A549 (cell line): ENCODE results near the gene CMPK2. TPM values are rescaled to one million over a fixed set of nuclear protein-coding genes. Genes with fewer than 3 reads are reported as not detected.

ENCODE experiments used
- ATAC-seq, 2 experiments: fragments of 200-7000 bp in 1 of 2; fragments of >200 bp in 1 of 2; cut with Nextera tagmentation in 1 of 2; cut with Tn5 transposase in 1 of 2; 3 replicates each; pipeline versions ENCODE4 v1.8.0 to v1.9.1; 2018 to 2020; ENCODE audit warnings: mild to moderate bottlenecking in 1 of 2, moderate library complexity in 1 of 2
- CTCF ChIA-PET: fragments of 300-600 bp; sonication (Branson Sonifier 250); formaldehyde crosslinking; extraction: SDS; loops from one replicate; lab custom pipeline; 2021; ENCODE audit warnings: antibody characterized with exemption, inconsistent platforms; lab: Yijun Ruan, JAX
- POLR2A ChIA-PET: fragments of 350-600 bp; formaldehyde crosslinking; extraction: SDS; loops from one replicate; lab custom pipeline; 2021; ENCODE audit warnings: antibody characterized with exemption, inconsistent platforms; lab: Yijun Ruan, JAX
- DNase-seq, 2 experiments: peaks; one replicate each; pipeline versions ENCODE4 v3.0.0 to v3.0.0-alpha.2; 2011 to 2016; ENCODE audit warnings: low read depth in 1 of 2, low spot score in 1 of 2
- FAIRE-seq: peaks from 2 replicates; lab custom pipeline; 2011; peaks lifted over from hg19 to GRCh38; lab: Jason Lieb, UNC
- H3K27ac ChIP-seq, 2 experiments: fragments of >200 bp; sonication (Bioruptor Twin); formaldehyde crosslinking; 3 replicates each; pipeline ENCODE4 v1.5.1; 2016 to 2017
- H3K4me1 ChIP-seq: fragments of >200 bp; sonication (Bioruptor Twin); formaldehyde crosslinking; 3 replicates; pipeline ENCODE4 v1.6.1; 2016
- H3K4me2 ChIP-seq: fragments of >200 bp; sonication (Bioruptor Twin); formaldehyde crosslinking; 3 replicates; pipeline ENCODE4 v1.6.1; 2016
- H3K4me3 ChIP-seq: fragments of >200 bp; sonication (Bioruptor Twin); formaldehyde crosslinking; 3 replicates; pipeline ENCODE4 v1.5.1; 2016
- H3K9me3 ChIP-seq: fragments of >200 bp; sonication (Bioruptor Twin); formaldehyde crosslinking; 3 replicates; pipeline ENCODE4 v1.6.1; 2016
- CBX8 ChIP-seq: fragments of 200-600 bp; sonication (generic); IDR thresholded peaks from 2 replicates; pipeline ENCODE4 v1.6.1; 2016
- CHD2 ChIP-seq: fragments of 150-350 bp; IDR thresholded peaks from 2 replicates; pipeline ENCODE4 v1.6.1; 2014; ENCODE audit warnings: low read length; ENCODE audit not compliant: partially characterized antibody
- CTCF ChIP-seq: fragments of >200 bp; sonication (Bioruptor Twin); formaldehyde crosslinking; IDR thresholded peaks from 3 replicates; pipeline ENCODE4 v1.5.1; 2016
- E2F6 ChIP-seq: IDR thresholded peaks from 2 replicates; pipeline ENCODE4 v1.6.1; 2012; ENCODE audit warnings: low read depth, borderline replicate concordance
- EHF ChIP-seq: fragments of 250-450 bp; sonication (Bioruptor Pico); IDR thresholded peaks from 2 replicates; pipeline ENCODE4 v1.5.0; 2020; ENCODE audit warnings: mild to moderate bottlenecking
- EHMT2 ChIP-seq: fragments of 200-600 bp; sonication (generic); IDR thresholded peaks from 2 replicates; pipeline ENCODE4 v1.6.1; 2016; ENCODE audit warnings: antibody characterized with exemption, low read depth, mild to moderate bottlenecking, moderate library complexity
- GATA3 ChIP-seq: IDR thresholded peaks from 2 replicates; pipeline ENCODE4 v1.6.1; 2012; ENCODE audit warnings: borderline replicate concordance
- HEYL ChIP-seq: fragments of 250-450 bp; sonication (Bioruptor Pico); IDR thresholded peaks from 2 replicates; pipeline ENCODE4 v1.8.0; 2021; ENCODE audit warnings: mild to moderate bottlenecking, moderate library complexity
- JUNB ChIP-seq: fragments of >200 bp; sonication (Bioruptor Twin); formaldehyde crosslinking; IDR thresholded peaks from 2 replicates; pipeline ENCODE4 v1.6.1; 2016
- KDM1A ChIP-seq: fragments of 200-600 bp; sonication (generic); IDR thresholded peaks from 2 replicates; pipeline ENCODE4 v1.6.1; 2016; ENCODE audit warnings: low read depth, mild to moderate bottlenecking
- KDM5A ChIP-seq: fragments of 200-600 bp; sonication (generic); IDR thresholded peaks from 2 replicates; pipeline ENCODE4 v1.6.1; 2016; ENCODE audit warnings: antibody characterized with exemption, mild to moderate bottlenecking
- NFE2L2 ChIP-seq: fragments of 150-350 bp; conservative IDR thresholded peaks from 2 replicates; pipeline ENCODE4 v1.6.1; 2014; ENCODE audit warnings: low read length
- NPAS2 ChIP-seq: fragments of 250-450 bp; sonication (Bioruptor Pico); IDR thresholded peaks from 2 replicates; pipeline ENCODE4 v1.8.0; 2022; ENCODE audit warnings: mild to moderate bottlenecking, moderate library complexity, borderline replicate concordance
- PHF8 ChIP-seq: fragments of 200-600 bp; sonication (generic); IDR thresholded peaks from 2 replicates; pipeline ENCODE4 v1.6.1; 2016; ENCODE audit warnings: low read depth, mild to moderate bottlenecking, antibody characterized with exemption, moderate library complexity, borderline replicate concordance
- POLR2A ChIP-seq: IDR thresholded peaks from 2 replicates; pipeline ENCODE4 v1.6.1; 2012; ENCODE audit warnings: mild to moderate bottlenecking, low read length
- POLR2AphosphoS2 ChIP-seq: conservative IDR thresholded peaks from 2 replicates; pipeline ENCODE4 v1.6.1; 2012; ENCODE audit warnings: low read length, improper control_type of control experiment, inconsistent platforms
- RAD21 ChIP-seq, 2 experiments: fragments of >200 bp in 1 of 2; sonication (Bioruptor Twin) in 1 of 2; formaldehyde crosslinking in 1 of 2; IDR thresholded peaks in 1 of 2; conservative IDR thresholded peaks in 1 of 2; 2 replicates in 1 of 2; 3 replicates in 1 of 2; pipeline ENCODE4 v1.6.1; 2012 to 2018; ENCODE audit warnings: inconsistent platforms in 1 of 2
- RARB ChIP-seq: fragments of 250-450 bp; sonication (Bioruptor Pico); IDR thresholded peaks from 2 replicates; pipeline ENCODE4 v1.8.0; 2021; ENCODE audit warnings: mild to moderate bottlenecking, moderate library complexity
- RNF2 ChIP-seq: fragments of 200-600 bp; sonication (generic); IDR thresholded peaks from 2 replicates; pipeline ENCODE4 v1.6.1; 2016; ENCODE audit warnings: low read depth, mild to moderate bottlenecking, antibody characterized with exemption, moderate library complexity, borderline replicate concordance
- TFCP2L1 ChIP-seq: fragments of 250-450 bp; sonication (Bioruptor Pico); IDR thresholded peaks from 2 replicates; pipeline ENCODE4 v1.5.0; 2021; ENCODE audit warnings: mild to moderate bottlenecking
- TP53 ChIP-seq: fragments of 250-450 bp; sonication (Bioruptor Pico); IDR thresholded peaks from 2 replicates; pipeline ENCODE4 v1.5.0; 2021; ENCODE audit warnings: mild to moderate bottlenecking, moderate library complexity
- WGBS: methylation state at CpG from one replicate; pipeline ENCODE4 v1.1.6; 2017; ENCODE audit errors: missing lambda C conversion rate; 5-methylcytosine and 5-hydroxymethylcytosine counted together
- polyA minus RNA-seq: library from RNA; depleted of rRNA, polyadenylated mRNA; stranded (reverse); fragments of >200 nt; gene quantifications from 2 replicates; pipeline ENCODE4 v1.2.3, GENCODE V29; 2011; rRNA and poly(A)+ RNA removed
- polyA plus RNA-seq, 4 experiments: library from polyadenylated mRNA; depleted of rRNA in 3 of 4; stranded (reverse); fragments of >200 nt; fragmentation: RNase III in 1 of 4; extraction: RNeasy Plus Mini Kit Qiagen cat#74134 plus additional on column Dnase treatment in 1 of 4; gene quantifications; 2 replicates in 3 of 4; 3 replicates in 1 of 4; pipeline ENCODE4 v1.2.3, GENCODE V29; 2011 to 2017
- TF ChIP-seq, protein P1 (sequence below): IDR thresholded peaks from 2 replicates; pipeline ENCODE4 v1.6.1; 2012
- TF ChIP-seq, protein P2 (sequence below): fragments of 250-450 bp; sonication (Bioruptor Pico); IDR thresholded peaks from 2 replicates; pipeline ENCODE4 v1.5.0; 2021; ENCODE audit warnings: mild to moderate bottlenecking, moderate library complexity, borderline replicate concordance

The CMPK2 gene
- polyA plus RNA-seq (2011; rRNA removed) (0.12 and 0.17 TPM in 2 replicates), polyA plus RNA-seq (2017; fragmentation: RNase III; extraction: RNeasy Plus Mini Kit Qiagen cat#74134 plus additional on column Dnase treatment) (0.22 to 0.41 TPM (median 0.22 TPM) in 3 replicates), polyA minus RNA-seq (not detected in 2 replicates)
- 0.17 and 0.29 TPM in 2 replicates for polyA plus RNA-seq (2012; cell fraction: cytosol; rRNA removed)
- 0.16 and 0.62 TPM in 2 replicates for polyA plus RNA-seq (2012; cell fraction: nucleus; rRNA removed)

GRCh38 chr2:6865346-6866274, at the start of gene CMPK2:
Gene CMPK2, minus strand, starts transcription at chr2:6865907. Its CDS starts 211 bp downstream, at chr2:6865696.
- WGBS, result 3% methylated on average over 36 of the region's 115 CpGs
- Histone ChIP-seq H3K9me3 (peaks cover 4% of the 10 kb centered on the region; the same call in 2 of the 3 replicates), H3K27ac (peak within 1 kb of the TSS in 1 of 2 experiments; percentile 75; a peak in 3 of 6 replicates), H3K4me3 (peak within 1 kb of the TSS; percentile 47), H3K4me1 (peaks cover 9% of the 10 kb centered on the region; the same call in 1 of the 3 replicates), H3K4me2 (peak within 1 kb of the TSS; percentile 97)
- no peak for FAIRE-seq
- CTCF ChIA-PET, result interaction anchor here (0.6 to 2.5 kb wide), 13 partner anchors 9 to 73 kb away, joined by 3 to 8 read pairs (median 4); partner anchors contain the start of gene RSAD2
- ATAC-seq, result peak; percentile 70 to 79
- POLR2A ChIA-PET, result no interaction called here
- DNase-seq, result peak; percentile 41 to 50
- TF ChIP-seq E2F6 (peak; percentile 90), RNF2 (peak; percentile 97), TFCP2L1 (CRISPR knock-in tag) (no peak), EHMT2 (no peak), CTCF (peak; percentile 28; the same call in 2 of the 3 replicates), GATA3 (peak; percentile 16; the same call in 1 of the 2 replicates), CBX8 (peak; percentile 60; the same call in 1 of the 2 replicates)
- TF ChIP-seq, protein P1, sequence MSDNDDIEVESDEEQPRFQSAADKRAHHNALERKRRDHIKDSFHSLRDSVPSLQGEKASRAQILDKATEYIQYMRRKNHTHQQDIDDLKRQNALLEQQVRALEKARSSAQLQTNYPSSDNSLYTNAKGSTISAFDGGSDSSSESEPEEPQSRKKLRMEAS, result peak; percentile 76
- TF ChIP-seq, all 56 proteins: peak for 6

DNA sequence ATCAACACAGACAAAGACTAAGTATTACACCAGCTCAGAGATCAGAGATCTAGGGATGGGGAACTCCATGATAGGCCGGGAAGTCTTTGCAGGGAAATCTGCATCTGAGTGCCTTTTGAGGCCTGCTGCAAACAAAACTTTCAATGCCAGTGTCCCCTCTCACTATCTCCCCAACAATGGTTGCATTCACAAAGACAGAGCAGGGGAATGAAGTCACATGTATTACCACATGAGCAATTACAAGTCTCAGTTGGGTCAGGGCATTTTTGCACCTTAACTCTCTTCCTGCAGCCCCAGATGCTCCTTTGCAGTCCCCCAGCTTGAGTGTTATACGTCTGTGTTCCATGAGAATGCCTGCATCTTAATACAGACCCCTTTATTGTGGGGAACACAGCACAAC, 49.7 kb upstream of the CMPK2 start:
- CTCF ChIA-PET, result interaction anchor here (1.1 to 3.2 kb wide), 7 partner anchors 10 to 129 kb away, joined by 3 to 26 read pairs (median 11); no protein-coding TSS in a partner anchor
- no peak overlapping the region for H3K27ac ChIP-seq

More for the DNA sequence above, 49.7 kb upstream of the CMPK2 start:
- POLR2A ChIA-PET, result no interaction called here
- no peak overlapping the region for H3K4me2 ChIP-seq
- no peak for DNase-seq
- 71% methylated on average over 2 of the region's 2 CpGs for WGBS
- no peak for ATAC-seq
- H3K9me3 ChIP-seq, result no peaks in the 10 kb centered on the region
- TF ChIP-seq KDM1A, result no peak
- no peak for TF ChIP-seq POLR2AphosphoS2
- TF ChIP-seq CHD2, result no peak
- TF ChIP-seq HEYL (CRISPR knock-in tag), result no peak
- TF ChIP-seq POLR2A, result no peak
- TF ChIP-seq JUNB, result no peak
- TF ChIP-seq EHF (CRISPR knock-in tag), result no peak
- no peak for TF ChIP-seq RAD21 (conservative IDR thresholded peaks at IDR 0.05 in 1 of 2, IDR thresholded peaks at IDR 0.05 in 1 of 2)
- no peak for TF ChIP-seq PHF8
- TF ChIP-seq RARB (CRISPR knock-in tag), result no peak
- no peak for TF ChIP-seq KDM5A
- TF ChIP-seq TP53 (CRISPR knock-in tag), result no peak
- TF ChIP-seq, protein P2, sequence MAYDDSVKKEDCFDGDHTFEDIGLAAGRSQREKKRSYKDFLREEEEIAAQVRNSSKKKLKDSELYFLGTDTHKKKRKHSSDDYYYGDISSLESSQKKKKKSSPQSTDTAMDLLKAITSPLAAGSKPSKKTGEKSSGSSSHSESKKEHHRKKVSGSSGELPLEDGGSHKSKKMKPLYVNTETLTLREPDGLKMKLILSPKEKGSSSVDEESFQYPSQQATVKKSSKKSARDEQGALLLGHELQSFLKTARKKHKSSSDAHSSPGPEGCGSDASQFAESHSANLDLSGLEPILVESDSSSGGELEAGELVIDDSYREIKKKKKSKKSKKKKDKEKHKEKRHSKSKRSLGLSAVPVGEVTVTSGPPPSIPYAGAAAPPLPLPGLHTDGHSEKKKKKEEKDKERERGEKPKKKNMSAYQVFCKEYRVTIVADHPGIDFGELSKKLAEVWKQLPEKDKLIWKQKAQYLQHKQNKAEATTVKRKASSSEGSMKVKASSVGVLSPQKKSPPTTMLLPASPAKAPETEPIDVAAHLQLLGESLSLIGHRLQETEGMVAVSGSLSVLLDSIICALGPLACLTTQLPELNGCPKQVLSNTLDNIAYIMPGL (CRISPR knock-in tag), result no peak
- no peak for TF ChIP-seq NFE2L2
- no peak for TF ChIP-seq NPAS2
- no peak for FAIRE-seq
- peaks cover 9% of the 10 kb centered on the region; the same call in 1 of the 3 replicates for H3K4me1 ChIP-seq
- no peak overlapping the region for H3K4me3 ChIP-seq
